MM.1S (cell line): ENCODE measurements around the gene CIB1.
"Not testable (repeated sequence)": the region's sequence is repeated elsewhere in the genome, so short reads cannot be mapped to it uniquely, and the experiment has no call there.

ENCODE experiments used
- DNase-seq: peaks from one replicate; pipeline ENCODE4 v3.0.0-alpha.2; 2015
- H2AFZ ChIP-seq: fragments of 300-600 bp; sonication (generic); 2 replicates; pipeline ENCODE4 v1.6.0; 2016; ENCODE audit warnings: antibody characterized with exemption, low read length
- H3F3A ChIP-seq: fragments of 300-600 bp; sonication (generic); 2 replicates; pipeline ENCODE4 v1.6.1; 2016; ENCODE audit warnings: mild to moderate bottlenecking, antibody characterized with exemption, low read length, moderate library complexity, mixed read lengths; ENCODE audit not compliant: insufficient read depth
- H3K27ac ChIP-seq: fragments of 300-600 bp; sonication (generic); 2 replicates; pipeline ENCODE4 v1.5.1; 2016; ENCODE audit warnings: mild to moderate bottlenecking, low read length
- H3K27me3 ChIP-seq: fragments of 300-600 bp; sonication (generic); replicated peaks from 2 replicates; pipeline ENCODE4 v1.6.0; 2016; ENCODE audit warnings: low read length; ENCODE audit not compliant: insufficient read depth
- H3K36me3 ChIP-seq: fragments of 300-600 bp; sonication (generic); replicated peaks from 2 replicates; pipeline ENCODE4 v1.6.1; 2016; ENCODE audit warnings: mild to moderate bottlenecking, low read length, mixed read lengths; ENCODE audit not compliant: insufficient read depth
- H3K4me1 ChIP-seq: fragments of 300-600 bp; sonication (generic); 2 replicates; pipeline ENCODE4 v1.6.1; 2016; ENCODE audit warnings: low read length, mixed read lengths
- H3K4me2 ChIP-seq: fragments of 300-600 bp; sonication (generic); 2 replicates; pipeline ENCODE4 v1.6.0; 2016; ENCODE audit warnings: low read depth, low read length
- H3K4me3 ChIP-seq: fragments of 300-600 bp; sonication (generic); 2 replicates; pipeline ENCODE4 v1.5.1; 2016; ENCODE audit warnings: low read length, mixed read lengths
- H3K79me2 ChIP-seq: fragments of 300-600 bp; sonication (generic); 2 replicates; pipeline ENCODE4 v1.6.1; 2016; ENCODE audit warnings: mixed run types, low read length, mixed read lengths
- H3K9ac ChIP-seq: fragments of 300-600 bp; sonication (generic); 2 replicates; pipeline ENCODE4 v1.6.1; 2016; ENCODE audit warnings: low read length, mixed read lengths
- H3K9me2 ChIP-seq: fragments of 300-600 bp; sonication (generic); replicated peaks from 2 replicates; pipeline ENCODE4 v1.6.1; 2016; ENCODE audit warnings: mild to moderate bottlenecking, low read length, mixed read lengths; ENCODE audit not compliant: insufficient read depth
- H3K9me3 ChIP-seq: fragments of 300-600 bp; sonication (generic); replicated peaks from 2 replicates; pipeline ENCODE4 v1.6.1; 2016; ENCODE audit warnings: mild to moderate bottlenecking, low read length, mixed read lengths; ENCODE audit not compliant: insufficient read depth
- H4K20me1 ChIP-seq: fragments of 300-600 bp; sonication (generic); 2 replicates; pipeline ENCODE4 v1.6.1; 2016; ENCODE audit warnings: mild to moderate bottlenecking, low read length, moderate library complexity, mixed read lengths; ENCODE audit not compliant: insufficient read depth
- CTCF ChIP-seq: fragments of 300-600 bp; sonication (generic); IDR thresholded peaks from 2 replicates; pipeline ENCODE4 v1.5.1; 2016; ENCODE audit warnings: antibody characterized with exemption, low read length, mixed read lengths
- EZH2 ChIP-seq: fragments of 300-600 bp; sonication (generic); optimal IDR thresholded peaks from 2 replicates; pipeline ENCODE3; 2017; ENCODE audit warnings: low read depth, mild to moderate bottlenecking, antibody characterized with exemption, low read length, mixed read lengths
- EZH2phosphoT487 ChIP-seq: fragments of 300-600 bp; sonication (generic); IDR thresholded peaks from 2 replicates; pipeline ENCODE4 v1.6.1; 2018; ENCODE audit warnings: antibody characterized with exemption, low read length

CIB1 gene

GRCh38 chr15:90233387-90234095, at the start of gene CIB1:
TSS of gene CIB1 (minus strand) at chr15:90233941. CDS start at chr15:90233885, 56 bp downstream.
- peak within 1 kb of the TSS; percentile 95 for H2AFZ ChIP-seq
- peaks cover 7% of the 10 kb centered on the region for H3K4me1 ChIP-seq
- peak within 1 kb of the TSS; percentile 91 for H3K4me2 ChIP-seq
- peaks cover 11% of the 10 kb centered on the region for H3K79me2 ChIP-seq
- DNase-seq = peak; percentile 98
- no peaks in the 10 kb centered on the region for H3K9me2 ChIP-seq
- H4K20me1 ChIP-seq = no peaks in the 10 kb centered on the region
- peaks cover 18% of the 10 kb centered on the region for H3F3A ChIP-seq
- no peak for TF ChIP-seq EZH2phosphoT487
- TF ChIP-seq EZH2 = no peak
- TF ChIP-seq CTCF = no peak
- peak within 1 kb of the TSS; percentile 78 for H3K27ac ChIP-seq
- peaks cover 7% of the 10 kb centered on the region; the same call in 1 of the 2 replicates for H3K36me3 ChIP-seq
- no peaks in the 10 kb centered on the region for H3K27me3 ChIP-seq
- H3K4me3 ChIP-seq = peak within 1 kb of the TSS; percentile 93
- no peaks in the 10 kb centered on the region for H3K9me3 ChIP-seq
- H3K9ac ChIP-seq = peak within 1 kb of the TSS; percentile 81

GRCh38 chr15:90281637-90282036, 47.9 kb upstream of the CIB1 start:
- H3K9ac ChIP-seq, H3K4me1 ChIP-seq, H3K9me3 ChIP-seq, H3K4me2 ChIP-seq, H3F3A ChIP-seq, H3K36me3 ChIP-seq, H3K4me3 ChIP-seq, DNase-seq, H4K20me1 ChIP-seq, H3K27ac ChIP-seq, H3K9me2 ChIP-seq, H3K79me2 ChIP-seq, H2AFZ ChIP-seq, H3K27me3 ChIP-seq: not testable (repeated sequence)

- not testable (repeated sequence) for H3K4me1 ChIP-seq, H3K9me2 ChIP-seq, H3K36me3 ChIP-seq, DNase-seq, H3K27ac ChIP-seq, H3K79me2 ChIP-seq, H3F3A ChIP-seq, H3K9ac ChIP-seq, H4K20me1 ChIP-seq, H3K4me2 ChIP-seq, H3K27me3 ChIP-seq, H2AFZ ChIP-seq, H3K9me3 ChIP-seq, H3K4me3 ChIP-seq
Measured at GRCh38 chr15:90280743-90281142, 47.0 kb upstream of the CIB1 start.

DNA sequence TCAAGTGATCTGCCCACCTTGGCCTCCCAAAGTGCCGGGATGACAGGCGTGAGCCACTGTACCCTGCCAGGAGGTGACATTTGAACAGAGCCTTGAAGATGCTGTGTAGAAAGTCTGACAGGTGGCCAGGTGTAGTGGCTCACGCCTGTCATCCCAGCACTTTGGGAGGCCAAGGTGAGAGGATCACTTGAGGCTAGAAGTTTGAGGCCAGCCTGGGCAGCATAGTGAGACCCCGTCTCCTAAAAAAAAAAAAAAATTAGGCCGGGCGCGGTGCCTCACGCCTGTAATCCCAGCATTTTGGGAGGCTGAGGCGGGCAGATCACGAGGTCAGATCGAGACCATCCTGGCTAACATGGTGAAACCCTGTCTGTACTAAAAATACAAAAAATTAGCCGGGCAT, 44.7 kb upstream of the CIB1 start:
- H4K20me1 ChIP-seq, H3K36me3 ChIP-seq, H3K27ac ChIP-seq, H3F3A ChIP-seq, H3K9ac ChIP-seq, H3K4me3 ChIP-seq, H3K9me2 ChIP-seq, H3K79me2 ChIP-seq, H3K27me3 ChIP-seq, H3K9me3 ChIP-seq, H3K4me2 ChIP-seq, H3K4me1 ChIP-seq, DNase-seq, H2AFZ ChIP-seq: not testable (repeated sequence)
